Activated CD8-positive, alpha-beta memory T cell treated with anti-CD3 and anti-CD28 coated beads for 4 hours (primary cell): ENCODE measurements around the gene AHDC1.
"Not testable (repeated sequence)": the region's sequence is repeated elsewhere in the genome, so short reads cannot be mapped to it uniquely, and the experiment has no call there.

Source experiments
- DNase-seq, 2 donors: peaks; one replicate each; pipeline ENCODE4 v3.0.0-alpha.2; 2020; ENCODE audit warnings: low read depth in 2 of 2

AHDC1 gene, protein sequence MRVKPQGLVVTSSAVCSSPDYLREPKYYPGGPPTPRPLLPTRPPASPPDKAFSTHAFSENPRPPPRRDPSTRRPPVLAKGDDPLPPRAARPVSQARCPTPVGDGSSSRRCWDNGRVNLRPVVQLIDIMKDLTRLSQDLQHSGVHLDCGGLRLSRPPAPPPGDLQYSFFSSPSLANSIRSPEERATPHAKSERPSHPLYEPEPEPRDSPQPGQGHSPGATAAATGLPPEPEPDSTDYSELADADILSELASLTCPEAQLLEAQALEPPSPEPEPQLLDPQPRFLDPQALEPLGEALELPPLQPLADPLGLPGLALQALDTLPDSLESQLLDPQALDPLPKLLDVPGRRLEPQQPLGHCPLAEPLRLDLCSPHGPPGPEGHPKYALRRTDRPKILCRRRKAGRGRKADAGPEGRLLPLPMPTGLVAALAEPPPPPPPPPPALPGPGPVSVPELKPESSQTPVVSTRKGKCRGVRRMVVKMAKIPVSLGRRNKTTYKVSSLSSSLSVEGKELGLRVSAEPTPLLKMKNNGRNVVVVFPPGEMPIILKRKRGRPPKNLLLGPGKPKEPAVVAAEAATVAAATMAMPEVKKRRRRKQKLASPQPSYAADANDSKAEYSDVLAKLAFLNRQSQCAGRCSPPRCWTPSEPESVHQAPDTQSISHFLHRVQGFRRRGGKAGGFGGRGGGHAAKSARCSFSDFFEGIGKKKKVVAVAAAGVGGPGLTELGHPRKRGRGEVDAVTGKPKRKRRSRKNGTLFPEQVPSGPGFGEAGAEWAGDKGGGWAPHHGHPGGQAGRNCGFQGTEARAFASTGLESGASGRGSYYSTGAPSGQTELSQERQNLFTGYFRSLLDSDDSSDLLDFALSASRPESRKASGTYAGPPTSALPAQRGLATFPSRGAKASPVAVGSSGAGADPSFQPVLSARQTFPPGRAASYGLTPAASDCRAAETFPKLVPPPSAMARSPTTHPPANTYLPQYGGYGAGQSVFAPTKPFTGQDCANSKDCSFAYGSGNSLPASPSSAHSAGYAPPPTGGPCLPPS (N-terminal part only)

DNA sequence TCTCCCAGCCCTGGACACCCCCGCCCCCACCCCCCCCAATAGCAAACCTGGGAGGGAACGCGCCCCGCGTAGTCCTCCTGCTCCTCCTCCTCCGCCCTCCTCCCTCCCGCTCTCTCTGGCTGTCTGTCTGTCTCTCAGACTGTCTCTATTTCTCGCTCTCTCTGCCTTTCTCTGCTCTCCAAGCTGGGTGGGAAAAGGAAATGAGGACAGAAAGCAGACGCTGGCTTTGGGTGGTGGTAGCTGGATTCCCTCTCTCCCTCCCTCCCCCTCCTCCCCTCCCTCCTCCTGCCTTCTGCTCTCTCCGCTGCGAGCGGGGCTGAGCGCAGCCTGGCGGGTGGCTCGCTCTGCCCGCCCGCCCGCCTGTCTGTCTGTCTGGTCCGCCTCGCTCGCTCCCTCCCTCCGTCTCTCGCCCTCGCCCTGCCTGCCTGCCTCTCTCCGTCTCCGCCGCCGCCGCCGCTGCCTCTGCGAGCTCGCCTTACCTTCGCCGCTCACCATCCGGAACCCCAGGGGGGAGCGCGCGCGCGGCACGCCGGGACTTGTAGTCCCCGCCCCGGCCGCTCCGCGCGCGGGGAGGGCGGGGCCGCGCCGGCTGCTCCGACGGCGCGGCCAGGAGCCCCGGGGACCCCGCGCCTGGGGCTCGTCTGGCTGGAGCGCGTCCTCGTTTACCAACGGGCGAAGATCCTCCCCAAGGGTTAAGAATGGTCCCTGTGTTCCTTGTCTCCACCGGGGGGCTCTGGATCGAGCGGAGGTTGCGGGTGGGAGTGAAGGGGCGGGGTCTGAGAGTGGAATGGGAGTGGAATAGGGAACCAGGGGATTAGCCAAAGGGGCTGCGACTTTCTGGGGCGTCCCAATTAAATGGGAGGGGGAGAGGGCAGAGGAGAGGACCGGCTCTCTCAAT, at the start of gene AHDC1:
Gene AHDC1, minus strand, starts transcription at position 464 of the 898 bp plus-strand sequence. CDS start 52,029 bp downstream, outside the sequence.
- DNase-seq, result peak; percentile 79 to 82

DNA sequence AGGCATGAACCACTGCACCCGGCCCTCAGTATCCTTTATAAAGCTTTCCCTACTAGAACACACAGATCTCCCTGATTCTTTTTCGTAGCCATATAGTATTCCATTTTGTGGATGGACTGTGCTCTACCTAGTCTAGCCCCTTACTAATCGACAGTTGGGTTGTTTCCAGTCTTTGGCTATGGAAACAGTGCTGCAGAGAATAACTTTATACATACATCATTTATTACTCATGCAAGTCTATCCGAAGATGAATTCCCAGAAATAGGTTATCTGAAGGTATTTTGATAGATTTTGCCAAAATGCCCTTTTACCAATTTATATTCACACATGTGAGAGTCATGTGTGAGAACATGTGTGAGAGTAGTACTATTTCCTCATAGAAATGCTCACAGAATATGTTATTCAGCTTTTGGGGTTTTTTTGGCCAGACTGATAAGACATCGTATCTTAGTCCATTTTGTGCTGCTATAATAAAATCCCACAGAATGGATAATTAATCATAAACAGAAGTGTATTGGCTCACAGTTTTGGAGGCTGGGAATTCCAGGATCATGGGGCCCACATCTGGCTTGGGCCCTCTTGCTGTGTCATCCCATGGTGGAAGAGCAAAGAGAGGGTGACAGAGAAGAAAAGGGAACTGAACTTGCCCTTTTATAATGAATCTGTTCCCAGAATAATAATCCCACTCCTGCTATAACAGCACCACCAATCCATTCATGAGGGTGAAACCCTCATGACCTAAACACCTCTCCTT, 48.3 kb upstream of the AHDC1 start:
- DNase-seq, result no peak

DNA sequence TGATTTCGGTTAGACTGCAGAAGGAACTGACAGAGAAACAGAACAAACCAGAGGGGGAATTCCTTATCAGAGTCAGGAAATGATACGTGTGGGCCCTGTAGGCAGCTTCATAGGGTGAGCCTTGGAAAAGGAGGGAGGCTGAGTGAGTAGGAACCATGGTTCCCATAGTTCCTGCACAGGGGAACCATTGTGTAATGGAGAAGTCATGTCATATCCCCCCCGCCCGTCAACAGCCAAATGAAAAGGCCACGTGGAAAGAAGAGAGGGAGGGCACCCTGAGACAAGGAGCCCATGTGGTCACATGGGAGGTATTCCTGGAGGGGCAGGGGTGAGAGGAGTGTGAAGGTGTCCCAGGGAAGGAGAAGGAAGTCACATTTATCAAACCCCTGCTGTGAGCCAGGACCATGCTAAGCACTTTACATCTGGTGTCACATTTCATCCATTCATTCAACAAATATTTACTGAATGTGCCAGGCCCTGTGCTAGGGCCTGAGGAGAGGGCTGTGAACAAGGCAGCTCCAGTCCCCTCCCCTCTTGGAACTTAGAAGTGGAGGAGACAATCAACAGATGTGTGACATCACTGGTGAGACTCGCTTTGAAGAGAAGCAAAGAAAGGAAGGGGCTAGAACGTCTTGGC, 46.7 kb upstream of the AHDC1 start:
- no peak for DNase-seq

DNA sequence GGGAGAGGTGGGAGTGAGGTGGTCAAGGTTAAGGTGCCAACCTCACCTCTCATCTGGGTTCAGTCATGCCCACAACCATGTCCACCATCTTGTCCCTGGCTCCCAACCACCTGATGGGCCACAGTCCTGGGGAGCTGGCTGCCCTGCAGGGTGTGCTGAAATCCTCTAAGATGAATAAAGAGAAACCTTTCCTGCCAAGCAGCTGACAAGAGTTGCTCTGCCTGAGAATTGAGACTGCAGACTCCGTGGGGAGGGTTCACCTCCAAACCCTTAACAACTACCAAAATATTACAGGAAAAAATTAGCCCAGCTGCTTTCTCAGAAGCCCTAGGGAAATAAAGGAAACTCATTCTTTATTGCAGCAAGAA, 46.2 kb upstream of the AHDC1 start:
- no peak for DNase-seq

DNA sequence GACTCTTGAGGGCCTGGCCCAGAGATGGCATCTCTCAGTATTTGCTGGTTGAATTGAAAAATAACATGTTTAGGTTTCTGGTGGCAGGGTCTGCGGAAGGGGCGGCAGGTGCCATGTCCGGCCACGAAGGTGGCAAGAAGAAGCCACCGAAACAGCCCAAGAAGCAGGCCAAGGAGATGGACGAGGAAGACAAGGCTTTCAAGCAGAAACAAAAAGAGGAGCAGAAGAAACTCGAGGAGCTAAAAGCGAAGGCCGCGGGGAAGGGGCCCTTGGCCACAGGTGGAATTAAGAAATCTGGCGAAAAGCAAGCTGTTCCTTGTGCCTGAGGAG, 45.3 kb upstream of the AHDC1 start:
- DNase-seq, result no peak

DNA sequence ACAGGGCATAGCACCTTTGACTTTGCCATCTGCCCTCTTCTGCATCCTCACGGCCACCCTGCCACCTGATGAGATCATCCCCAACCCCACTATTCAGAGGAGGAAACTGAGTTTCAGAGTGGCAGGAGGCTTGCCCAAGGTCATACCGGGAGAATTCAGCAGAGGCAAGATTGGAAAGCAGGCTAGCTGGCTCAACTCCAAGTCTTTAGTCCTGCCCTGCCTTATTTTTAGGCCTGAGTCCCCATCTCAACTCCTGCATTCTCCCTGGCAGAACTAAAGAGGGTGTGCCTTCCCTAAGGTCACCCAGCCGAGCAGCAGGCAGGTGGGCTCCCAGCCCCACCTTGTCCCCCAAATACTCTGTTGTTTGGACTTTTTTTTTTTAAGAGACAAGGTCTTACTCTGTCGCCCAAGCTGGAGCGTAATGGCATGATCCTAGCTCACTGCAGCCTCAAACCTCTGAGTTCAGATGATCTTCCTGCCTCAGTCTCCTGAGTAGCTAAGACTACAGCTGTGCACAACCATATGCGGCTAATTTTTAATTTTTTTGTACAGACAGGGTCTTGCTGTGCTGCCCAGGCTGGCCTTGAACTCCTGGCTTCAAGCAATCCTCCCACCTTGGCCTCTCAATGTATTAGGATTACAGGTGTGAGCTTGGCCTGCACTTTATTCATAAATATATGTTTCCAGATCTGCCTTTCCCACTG, 44.8 kb upstream of the AHDC1 start:
- DNase-seq, result no peak

DNA sequence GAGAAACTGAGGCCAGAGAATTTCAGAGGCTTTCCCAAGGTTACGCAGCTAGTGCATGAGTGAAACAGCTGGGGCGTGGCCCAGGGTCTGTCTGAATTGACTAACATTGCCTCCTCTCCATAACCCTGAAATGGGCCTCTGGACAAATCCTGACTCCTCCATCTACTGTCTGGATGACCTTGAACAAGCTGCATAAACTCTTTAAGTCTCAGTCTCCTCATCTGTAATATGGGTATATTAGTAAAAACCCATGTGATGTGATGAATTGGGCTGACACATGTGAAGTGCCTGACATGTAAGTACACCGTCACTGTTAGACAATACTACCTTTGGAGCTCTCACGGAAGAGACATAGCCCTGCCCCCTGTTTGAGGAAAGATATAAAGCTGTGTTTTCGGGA, 43.4 kb upstream of the AHDC1 start:
- no peak for DNase-seq

DNA sequence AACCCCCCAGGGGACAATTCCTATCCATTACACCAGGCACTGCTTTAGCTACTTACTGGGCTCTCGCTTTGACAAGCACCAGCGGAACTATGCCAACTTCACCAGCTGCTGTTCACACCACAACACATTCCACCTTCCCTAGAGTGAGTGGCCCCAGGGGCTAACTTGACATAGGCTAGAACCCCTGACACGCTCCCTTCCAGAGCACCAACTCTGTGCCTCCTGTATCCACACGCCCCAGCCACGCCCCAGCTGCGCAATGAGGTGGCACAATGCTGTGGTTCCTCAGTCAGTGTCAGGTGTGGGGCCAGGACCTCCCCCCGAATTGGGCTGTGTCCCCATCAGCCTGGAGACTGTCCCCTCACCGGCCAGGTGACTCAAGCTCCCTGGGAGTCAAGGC, 42.7 kb upstream of the AHDC1 start:
- no peak for DNase-seq

DNA sequence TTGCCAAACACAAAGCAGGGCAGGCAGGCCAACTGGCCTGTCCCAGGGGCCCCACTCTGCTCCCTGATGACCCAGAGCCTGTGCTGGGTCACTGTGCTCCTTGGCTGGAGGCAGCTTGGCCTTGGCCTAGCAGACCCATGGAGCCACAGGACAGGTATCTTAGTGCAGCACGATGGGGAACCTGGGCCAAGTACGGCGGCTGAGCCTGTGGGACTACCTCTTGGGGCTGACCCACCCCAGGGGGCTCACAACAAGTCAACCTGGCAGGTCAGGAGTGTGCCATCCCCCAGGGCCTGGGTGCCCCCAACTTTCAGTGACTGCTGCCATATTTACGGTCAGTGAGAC, 41.1 kb upstream of the AHDC1 start:
- no peak for DNase-seq

DNA sequence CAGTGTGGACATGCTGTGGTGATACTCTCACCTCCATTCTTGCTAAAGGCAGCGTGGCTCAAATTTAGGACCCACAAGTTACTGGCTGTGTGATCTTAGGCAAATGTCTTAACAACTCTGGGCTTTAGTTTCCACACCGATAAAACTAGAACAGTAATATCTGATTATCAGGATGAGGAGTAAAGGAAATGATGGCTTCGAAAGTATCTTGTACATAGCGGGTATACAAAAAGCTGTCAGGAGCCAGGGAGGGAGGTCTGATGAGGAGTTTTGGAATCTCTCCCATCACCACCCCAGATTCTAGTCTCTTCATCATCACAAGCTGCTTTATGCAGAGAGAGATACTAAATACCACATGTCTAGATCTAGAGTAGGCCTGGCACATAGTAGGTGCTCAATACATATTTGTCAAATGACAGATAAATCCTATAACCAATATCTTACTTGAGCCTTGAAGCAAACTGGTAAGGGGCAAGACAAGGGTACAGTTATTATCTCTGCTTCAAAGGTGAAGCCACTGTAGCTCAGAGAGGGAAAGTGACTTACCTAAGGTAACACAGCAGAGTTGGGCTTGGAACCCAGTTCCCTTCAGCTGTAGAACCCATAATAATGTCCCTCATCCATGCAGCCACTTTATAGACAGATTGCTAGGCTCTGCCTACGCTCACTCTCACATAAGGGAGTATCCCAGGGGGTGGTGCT, 40.6 kb upstream of the AHDC1 start:
- DNase-seq, result no peak

DNA sequence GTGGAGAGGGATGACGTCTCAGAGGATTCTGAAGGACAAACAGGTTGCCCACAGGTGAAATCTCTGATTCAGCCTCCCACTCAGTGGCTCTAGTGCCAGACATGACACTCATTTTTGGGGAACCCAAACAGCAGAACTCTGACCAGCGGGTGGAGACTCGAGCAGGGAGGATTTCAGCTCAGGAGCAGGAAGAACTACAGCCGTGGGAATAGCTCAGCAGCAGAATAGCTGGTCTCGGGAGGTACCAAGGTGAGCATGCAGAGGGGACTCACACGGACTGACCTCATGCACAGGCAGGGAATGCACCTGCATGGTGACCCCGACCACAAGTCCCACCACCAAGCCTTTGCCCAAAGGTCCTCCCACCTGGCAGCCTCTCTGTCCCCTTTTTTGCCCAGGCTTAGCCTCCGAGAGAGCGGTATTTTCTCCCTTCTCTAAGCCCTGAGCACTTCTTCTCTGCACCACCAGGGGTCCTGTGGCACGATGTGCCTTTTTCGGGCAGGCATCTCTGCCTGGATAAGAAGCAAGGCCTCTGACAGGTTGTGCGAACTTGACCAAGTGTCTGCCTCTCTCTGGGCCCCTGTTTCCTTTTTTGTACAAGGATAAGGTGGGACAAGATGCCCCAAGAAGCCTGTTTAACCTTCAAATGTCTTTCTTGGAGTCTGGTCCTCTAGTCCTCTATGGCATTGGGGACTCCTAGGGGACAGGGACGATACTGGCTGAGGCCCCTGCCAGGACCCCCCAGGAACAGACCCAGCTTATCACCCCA, 39.8 kb upstream of the AHDC1 start:
- peak in 1 of 2 donors; percentile 41 for DNase-seq

DNA sequence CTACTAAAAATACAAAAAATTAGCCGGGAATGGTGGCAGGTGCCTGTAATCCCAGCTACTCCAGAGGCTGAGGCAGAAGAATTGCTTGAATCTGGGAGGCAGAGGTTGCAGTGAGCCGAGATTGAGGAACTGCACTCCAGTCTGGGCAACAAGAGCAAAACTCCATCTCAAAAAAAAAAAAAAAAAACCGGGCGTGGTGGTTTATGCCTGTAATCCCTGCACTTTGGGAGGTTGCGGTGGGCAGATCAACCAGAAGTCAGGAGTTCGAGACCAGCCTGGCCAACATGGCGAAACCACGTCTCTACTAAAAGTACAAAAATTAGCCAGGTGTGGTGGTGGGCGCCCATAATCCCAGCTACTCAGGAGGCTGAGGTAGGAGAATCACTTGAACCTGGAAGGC, 36.6 kb upstream of the AHDC1 start:
- not testable (repeated sequence) for DNase-seq

DNA sequence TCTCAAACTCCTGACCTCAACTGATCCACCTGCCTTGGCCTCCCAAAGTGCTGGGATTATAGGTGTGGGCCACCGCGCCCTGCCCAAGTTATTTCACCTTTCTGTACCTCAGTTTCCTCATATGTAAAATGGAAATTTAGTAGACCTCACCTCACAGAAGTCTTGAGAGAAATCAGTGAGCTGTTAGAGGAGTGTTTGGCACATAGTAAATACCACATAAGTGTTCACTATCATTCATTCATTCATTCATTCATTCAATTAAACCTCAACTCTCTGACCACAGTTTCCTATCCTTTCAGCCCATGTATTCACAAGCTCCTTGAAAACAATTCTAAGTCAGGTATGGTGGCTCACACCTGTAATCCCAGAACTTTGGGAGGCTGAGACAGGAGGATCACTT, 34.9 kb upstream of the AHDC1 start:
- DNase-seq, result no peak

DNA sequence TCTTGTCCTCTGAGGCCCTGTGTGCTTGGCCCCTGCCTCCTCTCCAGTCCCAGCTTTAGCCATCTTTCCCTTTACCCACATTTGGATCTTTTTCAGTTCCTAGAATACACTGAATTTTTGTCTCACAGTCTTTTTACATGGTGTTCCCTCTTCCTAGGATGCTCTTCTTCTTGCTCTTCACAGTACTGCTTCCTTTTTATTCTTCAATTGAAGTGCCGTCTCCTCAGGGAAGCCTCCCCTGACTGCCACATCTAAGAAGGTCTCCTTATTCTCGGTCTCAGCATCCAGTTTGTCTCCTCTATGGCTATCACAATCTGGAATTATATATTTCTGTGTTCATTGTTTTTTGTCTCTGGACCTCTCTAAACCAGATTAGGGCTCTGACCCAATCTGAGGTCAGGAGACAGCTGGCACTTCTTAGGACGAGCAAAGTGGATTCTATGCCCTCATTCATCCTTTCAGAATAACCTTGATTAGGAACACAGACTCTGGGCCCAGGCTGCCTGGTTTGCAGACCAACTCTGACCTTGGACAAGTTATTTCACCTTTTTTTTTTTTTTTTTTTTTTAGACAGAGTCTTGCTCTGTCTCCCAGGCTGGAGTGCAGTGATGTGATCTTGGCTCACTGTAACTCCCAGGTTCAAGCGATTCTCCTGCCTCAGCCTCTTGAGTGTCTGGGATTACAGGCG, 34.2 kb upstream of the AHDC1 start:
- no peak for DNase-seq

DNA sequence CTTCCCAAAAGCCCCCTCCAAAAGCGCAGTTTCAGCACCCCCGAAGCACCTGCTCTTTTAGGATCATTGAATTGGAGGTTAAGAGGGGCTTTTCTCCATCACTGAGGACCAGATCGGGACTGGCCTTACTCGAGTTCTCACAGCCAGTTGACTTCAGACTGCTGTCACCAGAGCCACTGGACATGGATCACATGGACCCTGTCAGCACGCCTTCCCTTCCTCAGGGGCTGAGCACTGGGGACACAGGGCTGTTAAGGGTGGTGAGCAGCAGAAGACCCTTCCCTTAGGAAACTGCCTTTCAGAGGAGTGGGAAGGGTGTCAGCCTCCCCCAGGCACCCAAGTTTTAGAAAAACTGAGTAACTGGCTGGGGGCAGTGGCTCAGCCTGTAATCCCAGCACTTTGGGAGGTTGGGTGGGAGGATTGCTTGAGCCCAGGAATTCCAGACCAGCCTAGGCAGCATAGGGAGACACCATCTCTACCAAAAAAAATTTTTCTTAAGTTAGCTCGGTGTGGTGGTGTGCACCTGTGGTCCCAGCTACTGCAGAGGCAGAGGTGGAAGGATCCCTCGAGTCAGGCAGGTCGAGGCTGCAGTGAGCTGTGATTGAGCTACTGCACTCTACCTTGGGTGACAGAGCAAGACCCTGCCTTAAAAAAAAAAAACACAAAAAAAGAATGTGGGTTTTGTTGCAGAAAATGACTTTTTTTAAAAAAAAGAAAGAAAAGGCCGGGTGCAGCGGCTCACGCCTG, 31.6 kb upstream of the AHDC1 start:
- DNase-seq, result no peak

DNA sequence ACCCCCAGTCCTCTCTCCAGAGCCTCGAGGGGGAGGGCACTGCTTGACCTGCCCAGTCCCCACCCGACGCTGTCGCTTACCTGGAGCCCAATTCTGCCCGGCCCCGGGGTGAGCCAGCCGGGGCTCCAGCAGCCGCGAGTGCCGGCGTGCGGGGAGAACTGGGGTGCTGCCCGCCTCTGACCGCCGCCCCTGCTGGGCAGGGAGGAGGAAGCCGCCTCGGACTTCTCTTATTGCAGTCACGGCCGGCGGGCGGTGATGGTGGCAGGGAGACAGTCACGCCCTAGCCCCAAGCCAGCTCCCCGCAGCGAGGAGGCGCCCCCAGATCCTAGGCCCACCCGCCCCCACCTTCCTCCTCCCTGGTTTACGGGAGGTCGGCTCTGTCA, 31.0 kb upstream of the AHDC1 start, which contains the start of gene FGR:
Gene FGR, minus strand, starts transcription at position 201 of the 383 bp plus-strand sequence. CDS start 11,269 bp downstream, outside the sequence.
- no peak for DNase-seq
